RKO (cell line): ENCODE measurements around the gene EIF3F.
A peak's percentile ranks its signal among the peaks of the same experiment; 100 is the strongest.

Experiments used
- DNase-seq: peaks from one replicate; pipeline ENCODE4 v3.0.0-alpha.2; 2016; ENCODE audit warnings: low spot score

EIF3F gene, protein sequence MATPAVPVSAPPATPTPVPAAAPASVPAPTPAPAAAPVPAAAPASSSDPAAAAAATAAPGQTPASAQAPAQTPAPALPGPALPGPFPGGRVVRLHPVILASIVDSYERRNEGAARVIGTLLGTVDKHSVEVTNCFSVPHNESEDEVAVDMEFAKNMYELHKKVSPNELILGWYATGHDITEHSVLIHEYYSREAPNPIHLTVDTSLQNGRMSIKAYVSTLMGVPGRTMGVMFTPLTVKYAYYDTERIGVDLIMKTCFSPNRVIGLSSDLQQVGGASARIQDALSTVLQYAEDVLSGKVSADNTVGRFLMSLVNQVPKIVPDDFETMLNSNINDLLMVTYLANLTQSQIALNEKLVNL

DNA sequence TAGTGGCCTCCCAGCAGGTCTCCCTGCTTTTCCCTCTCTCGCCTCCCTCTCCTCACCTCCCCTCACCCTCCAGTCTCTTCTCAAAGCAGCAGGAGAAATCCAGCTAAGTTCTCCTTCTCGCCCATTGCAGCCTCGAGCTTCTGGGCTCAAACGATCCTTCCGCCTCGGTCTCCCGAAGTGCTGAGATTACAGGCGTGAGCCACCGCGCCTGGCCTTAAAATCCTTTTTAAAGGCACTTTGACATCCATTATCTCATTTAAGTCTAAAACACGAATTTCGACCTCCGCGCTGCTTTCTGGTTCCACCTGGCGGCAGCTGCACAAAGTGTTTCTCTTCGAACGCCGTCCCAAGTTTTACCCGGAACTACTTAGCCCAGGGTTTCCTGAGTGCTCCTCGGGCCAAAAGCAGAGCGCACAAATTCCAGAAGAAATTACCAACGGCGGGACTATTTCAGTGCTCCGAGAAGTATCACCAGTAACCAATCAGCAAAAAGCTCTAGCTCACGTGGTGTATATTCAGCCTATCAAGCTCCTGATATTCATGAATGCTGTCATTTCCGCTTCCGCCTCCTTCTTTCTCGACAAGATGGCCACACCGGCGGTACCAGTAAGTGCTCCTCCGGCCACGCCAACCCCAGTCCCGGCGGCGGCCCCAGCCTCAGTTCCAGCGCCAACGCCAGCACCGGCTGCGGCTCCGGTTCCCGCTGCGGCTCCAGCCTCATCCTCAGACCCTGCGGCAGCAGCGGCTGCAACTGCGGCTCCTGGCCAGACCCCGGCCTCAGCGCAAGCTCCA, at the start of gene EIF3F:
Gene EIF3F (plus strand): TSS at position 570 of the 792 bp plus-strand sequence. CDS start 16 bp downstream, at position 586.
- peak; percentile 99 for DNase-seq

DNA sequence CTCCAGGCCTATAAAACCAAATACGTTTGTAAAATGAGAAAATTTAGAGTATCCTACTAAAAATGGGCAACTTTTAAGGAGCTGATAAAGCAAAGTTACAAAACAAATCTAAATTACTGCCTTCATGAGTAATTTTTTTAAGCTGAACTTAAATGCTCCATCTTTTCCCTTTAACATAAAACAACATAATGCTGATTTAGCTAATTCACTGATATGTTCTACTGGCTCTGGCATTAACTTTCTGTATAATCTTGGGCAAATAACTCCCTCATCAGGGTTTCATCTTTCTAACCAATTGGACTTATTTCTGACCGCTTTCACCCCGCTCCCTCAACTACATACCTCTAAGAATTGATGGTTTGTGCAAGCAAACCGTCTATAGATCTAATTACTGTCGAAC, 46.0 kb upstream of the EIF3F start:
- no peak for DNase-seq

GRCh38 chr11:7941608-7942007, 45.5 kb upstream of the EIF3F start, which contains the start of gene OR10A3:
TSS of gene OR10A3 (minus strand) at chr11:7941708. CDS start at chr11:7939520, 2,188 bp downstream.
- no peak for DNase-seq

GRCh38 chr11:7944123-7944522, 43.0 kb upstream of the EIF3F start:
- DNase-seq: no peak

- no peak for DNase-seq
Observed at GRCh38 chr11:7949934-7950333, 37.2 kb upstream of the EIF3F start.

GRCh38 chr11:7955191-7955590, 31.9 kb upstream of the EIF3F start:
- DNase-seq: no peak

GRCh38 chr11:7964261-7964660, 22.9 kb upstream of the EIF3F start:
- no peak for DNase-seq

GRCh38 chr11:7964873-7965272, 22.3 kb upstream of the EIF3F start:
- DNase-seq: no peak

GRCh38 chr11:7965386-7965785, 21.8 kb upstream of the EIF3F start, which contains the start of gene NLRP10:
TSS of gene NLRP10 (minus strand) at chr11:7965447. CDS start at chr11:7963495, 1,952 bp downstream.
- no peak for DNase-seq

- DNase-seq: no peak
Observed at GRCh38 chr11:7967097-7967496, 20.0 kb upstream of the EIF3F start.

DNA sequence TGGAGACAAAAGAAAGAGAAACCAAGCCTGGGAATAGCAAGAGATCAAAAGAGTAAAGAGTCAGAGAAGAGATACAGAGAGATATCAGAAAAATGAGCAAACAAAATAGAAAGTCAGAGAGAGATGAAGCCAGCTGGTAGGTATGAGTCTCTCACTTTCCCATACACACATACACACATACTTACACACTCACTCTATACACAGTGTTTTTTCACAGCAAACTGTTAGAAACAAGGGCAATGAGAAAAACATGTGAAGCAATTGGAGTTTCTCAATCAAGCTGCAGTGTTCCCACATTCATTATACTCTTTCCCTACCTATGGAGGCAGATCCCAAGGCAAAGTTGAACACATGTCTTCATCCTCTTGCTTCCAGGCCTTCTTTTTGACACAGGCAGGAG, 19.3 kb upstream of the EIF3F start:
- no peak for DNase-seq

GRCh38 chr11:7968686-7969085, 18.5 kb upstream of the EIF3F start:
- no peak for DNase-seq

GRCh38 chr11:7969756-7970646, 17.1 kb upstream of the EIF3F start:
- no peak for DNase-seq

- no peak for DNase-seq
Observed at GRCh38 chr11:7971846-7972245, 15.3 kb upstream of the EIF3F start.

- no peak for DNase-seq
Observed at GRCh38 chr11:7973011-7973410, 14.1 kb upstream of the EIF3F start.

- DNase-seq: no peak
Observed at GRCh38 chr11:7974668-7975067, 12.5 kb upstream of the EIF3F start.

DNA sequence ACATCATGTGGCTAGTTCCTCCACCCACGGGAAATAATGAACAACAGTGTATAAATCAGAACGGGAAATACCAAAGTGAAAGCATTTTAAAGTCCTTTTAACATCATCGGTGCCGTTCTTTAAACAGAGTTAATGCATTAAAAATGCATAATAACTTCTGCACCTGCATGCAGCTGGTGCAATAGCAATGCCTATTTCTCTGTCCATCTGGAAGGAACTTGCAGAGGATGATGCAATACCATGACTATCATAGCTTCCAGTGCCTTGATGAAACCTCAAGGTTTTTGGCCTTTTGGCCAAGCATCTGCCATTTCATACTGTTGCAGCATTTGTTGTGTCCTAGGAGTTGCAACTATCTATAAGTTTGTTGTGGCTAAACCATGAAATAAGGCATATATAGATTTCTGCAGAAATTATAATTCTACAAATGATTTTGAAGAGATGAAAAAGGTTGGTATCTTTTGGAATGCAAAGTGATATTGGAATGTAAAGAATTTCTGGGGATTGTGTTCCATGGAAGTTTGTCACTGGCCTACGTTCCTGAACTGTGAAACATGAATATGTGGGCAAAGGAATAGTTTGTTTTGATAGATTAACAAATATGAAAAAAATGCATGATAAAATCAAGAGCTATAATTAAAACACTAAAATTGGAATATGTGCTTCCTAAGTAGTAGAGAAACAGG, 9.8 kb upstream of the EIF3F start:
- peak; percentile 18 for DNase-seq

- DNase-seq: no peak
Observed at GRCh38 chr11:7981619-7982157, 5.4 kb upstream of the EIF3F start.

- DNase-seq: no peak
Observed at GRCh38 chr11:7982582-7983119, 4.5 kb upstream of the EIF3F start.

GRCh38 chr11:7983832-7984590, 3.1 kb upstream of the EIF3F start:
- no peak for DNase-seq
